Measurements from ENCODE around the gene USP47.

DNA sequence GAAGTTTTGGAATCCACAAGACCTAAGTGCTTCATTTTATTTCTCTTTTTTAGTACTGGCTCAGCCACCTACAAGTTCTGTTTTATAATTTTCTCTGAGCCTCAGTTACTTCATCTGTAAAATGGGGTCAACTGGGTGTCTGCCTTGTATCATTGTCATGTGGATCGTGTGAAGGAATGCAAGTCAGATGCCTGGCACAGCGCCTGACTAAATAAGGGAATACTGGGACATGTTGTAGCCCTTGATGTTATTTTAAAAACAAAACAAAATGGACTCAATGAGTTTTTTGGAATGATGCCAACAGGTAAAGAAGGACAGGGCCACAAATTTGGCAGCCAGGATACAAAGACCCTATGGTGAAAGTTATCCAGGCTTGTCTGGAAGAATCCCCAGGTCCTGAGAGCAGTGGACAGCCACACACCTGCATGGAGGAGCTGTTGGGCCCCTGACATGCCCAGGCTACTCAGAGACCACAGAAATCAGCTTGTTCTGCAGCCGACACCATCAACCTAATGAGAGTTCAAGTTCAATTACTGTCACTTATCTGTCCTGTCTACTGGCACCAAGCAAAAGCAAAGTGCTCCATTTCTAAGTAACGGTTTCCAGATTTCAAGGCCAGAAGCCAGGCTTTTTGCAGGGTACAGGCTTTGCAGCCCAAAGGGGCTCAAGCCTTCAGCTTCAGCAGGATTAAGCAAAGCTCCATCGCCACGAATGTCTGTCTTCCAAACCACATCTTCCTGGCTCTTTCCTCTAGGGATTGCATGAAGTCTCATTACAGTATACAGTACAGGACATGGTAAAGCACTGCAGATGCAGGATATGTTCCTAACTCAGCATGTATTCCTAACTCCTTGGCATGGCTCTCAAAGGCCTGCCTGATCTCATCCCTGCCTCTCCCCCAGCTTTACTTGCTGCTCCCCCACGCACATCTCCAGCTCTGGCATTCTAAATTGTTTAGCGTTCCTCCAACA is 148.3 kb downstream of the USP47 start:
- TF ChIP-seq SP1 (IDR thresholded peaks at IDR 0.05): no peak
- TF ChIP-seq BHLHE40 (IDR thresholded peaks at IDR 0.05; ENCODE audit: borderline replicate concordance): no peak
- TF ChIP-seq LEF1 (IDR thresholded peaks at IDR 0.05; ENCODE audit: borderline replicate concordance): no peak
- no peak for TF ChIP-seq FOXK2 (IDR thresholded peaks at IDR 0.05)
- TF ChIP-seq NFRKB (IDR thresholded peaks at IDR 0.05): no peak
- no peak for TF ChIP-seq ARNT (IDR thresholded peaks at IDR 0.05)
- no peak for TF ChIP-seq TARDBP (IDR thresholded peaks at IDR 0.05)
- no peak for TF ChIP-seq FOXM1 (IDR thresholded peaks at IDR 0.05; ENCODE audit: borderline replicate concordance)
- TF ChIP-seq HDGF (IDR thresholded peaks at IDR 0.05; ENCODE audit: borderline replicate concordance): no peak
- TF ChIP-seq SUZ12 (IDR thresholded peaks at IDR 0.05): no peak
- TF ChIP-seq L3MBTL2 (conservative IDR thresholded peaks at IDR 0.05): no peak
